HL-60 (cell line): Measurements from ENCODE around the gene EMID1.

Experiments used
- DNase-seq, 2 experiments: peaks; one replicate each; pipeline ENCODE4 v3.0.0-alpha.2; 2010 to 2020; ENCODE audit warnings: low read depth in 1 of 2, low spot score in 1 of 2
- H3K27ac ChIP-seq: fragments of 250-450 bp; sonication (Bioruptor Pico); replicated peaks from 2 replicates; pipeline ENCODE4 v1.5.1; 2020; ENCODE audit warnings: mild to moderate bottlenecking, moderate library complexity
- H3K27me3 ChIP-seq: fragments of 250-450 bp; sonication (Bioruptor Pico); 2 replicates; pipeline ENCODE4 v1.5.1; 2021; ENCODE audit warnings: mild to moderate bottlenecking, moderate library complexity; ENCODE audit not compliant: insufficient read depth, poor library complexity, severe bottlenecking
- H3K4me3 ChIP-seq: replicated peaks from 2 replicates; pipeline ENCODE4 v1.5.1; 2011; ENCODE audit warnings: mild to moderate bottlenecking, control low read depth, low read length; ENCODE audit not compliant: insufficient read depth
- CTCF ChIP-seq: IDR thresholded peaks from one replicate; pipeline ENCODE4 v1.5.1; 2011; ENCODE audit warnings: low read length, control low read depth, inconsistent platforms; ENCODE audit not compliant: insufficient read depth
- GABPA ChIP-seq: IDR thresholded peaks from 2 replicates; pipeline ENCODE4 v1.6.1; 2012; ENCODE audit warnings: low read depth
- POLR2AphosphoS5 ChIP-seq: IDR thresholded peaks from 2 replicates; pipeline ENCODE4 v1.6.1; 2012; ENCODE audit warnings: low read depth
- SPI1 ChIP-seq: IDR thresholded peaks from 2 replicates; pipeline ENCODE4 v1.6.1; 2012; ENCODE audit warnings: low read depth, mild to moderate bottlenecking, borderline replicate concordance
- TF ChIP-seq, protein P1 (sequence below): IDR thresholded peaks from 2 replicates; pipeline ENCODE4 v1.6.1; 2012; ENCODE audit warnings: low read depth; ENCODE audit not compliant: insufficient replicate concordance

The EMID1 gene

GRCh38 chr22:29300807-29301601 lies 95.3 kb downstream of the EMID1 start:
- Histone ChIP-seq H3K27me3 (no peaks in the 10 kb centered on the region), H3K27ac (no peak overlapping the region), H3K4me3 (no peak overlapping the region)
- TF ChIP-seq SPI1 = no peak
- peak; percentile 37; the same call in 1 of the 2 replicates for TF ChIP-seq POLR2AphosphoS5
- no peak for DNase-seq

GRCh38 chr22:29301716-29302401 lies 96.2 kb downstream of the EMID1 start:
- no peak overlapping the region for H3K4me3 ChIP-seq
- peaks cover 5% of the 10 kb centered on the region for H3K27me3 ChIP-seq
- DNase-seq = no peak
- H3K27ac ChIP-seq = no peak overlapping the region
- TF ChIP-seq, protein P1, sequence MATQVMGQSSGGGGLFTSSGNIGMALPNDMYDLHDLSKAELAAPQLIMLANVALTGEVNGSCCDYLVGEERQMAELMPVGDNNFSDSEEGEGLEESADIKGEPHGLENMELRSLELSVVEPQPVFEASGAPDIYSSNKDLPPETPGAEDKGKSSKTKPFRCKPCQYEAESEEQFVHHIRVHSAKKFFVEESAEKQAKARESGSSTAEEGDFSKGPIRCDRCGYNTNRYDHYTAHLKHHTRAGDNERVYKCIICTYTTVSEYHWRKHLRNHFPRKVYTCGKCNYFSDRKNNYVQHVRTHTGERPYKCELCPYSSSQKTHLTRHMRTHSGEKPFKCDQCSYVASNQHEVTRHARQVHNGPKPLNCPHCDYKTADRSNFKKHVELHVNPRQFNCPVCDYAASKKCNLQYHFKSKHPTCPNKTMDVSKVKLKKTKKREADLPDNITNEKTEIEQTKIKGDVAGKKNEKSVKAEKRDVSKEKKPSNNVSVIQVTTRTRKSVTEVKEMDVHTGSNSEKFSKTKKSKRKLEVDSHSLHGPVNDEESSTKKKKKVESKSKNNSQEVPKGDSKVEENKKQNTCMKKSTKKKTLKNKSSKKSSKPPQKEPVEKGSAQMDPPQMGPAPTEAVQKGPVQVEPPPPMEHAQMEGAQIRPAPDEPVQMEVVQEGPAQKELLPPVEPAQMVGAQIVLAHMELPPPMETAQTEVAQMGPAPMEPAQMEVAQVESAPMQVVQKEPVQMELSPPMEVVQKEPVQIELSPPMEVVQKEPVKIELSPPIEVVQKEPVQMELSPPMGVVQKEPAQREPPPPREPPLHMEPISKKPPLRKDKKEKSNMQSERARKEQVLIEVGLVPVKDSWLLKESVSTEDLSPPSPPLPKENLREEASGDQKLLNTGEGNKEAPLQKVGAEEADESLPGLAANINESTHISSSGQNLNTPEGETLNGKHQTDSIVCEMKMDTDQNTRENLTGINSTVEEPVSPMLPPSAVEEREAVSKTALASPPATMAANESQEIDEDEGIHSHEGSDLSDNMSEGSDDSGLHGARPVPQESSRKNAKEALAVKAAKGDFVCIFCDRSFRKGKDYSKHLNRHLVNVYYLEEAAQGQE = no peak
- no peak for TF ChIP-seq CTCF
- TF ChIP-seq GABPA = no peak
- TF ChIP-seq SPI1 = no peak
- TF ChIP-seq POLR2AphosphoS5 = no peak; the same call in 1 of the 2 replicates

DNA sequence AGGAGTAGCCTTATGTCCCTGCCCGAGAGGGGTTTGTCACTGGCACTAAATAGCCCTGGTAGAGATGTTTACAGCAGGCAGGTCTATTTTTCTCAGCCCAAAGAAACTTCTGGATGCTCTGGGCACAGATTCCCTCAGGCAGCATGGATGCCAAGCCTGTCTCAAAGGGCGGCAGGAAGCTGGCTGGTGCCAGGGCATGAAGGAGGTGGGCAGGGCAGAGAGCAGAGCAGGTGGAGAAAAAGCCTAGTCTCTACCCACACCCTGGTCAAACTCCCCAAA lies 96.6 kb downstream of the EMID1 start:
- peaks cover 8% of the 10 kb centered on the region for H3K27me3 ChIP-seq
- H3K27ac ChIP-seq = no peak overlapping the region
- no peak for TF ChIP-seq SPI1
- TF ChIP-seq, protein P1 = no peak
- no peak for TF ChIP-seq CTCF
- TF ChIP-seq GABPA = no peak
- no peak for TF ChIP-seq POLR2AphosphoS5
- DNase-seq = no peak
- H3K4me3 ChIP-seq = no peak overlapping the region

DNA sequence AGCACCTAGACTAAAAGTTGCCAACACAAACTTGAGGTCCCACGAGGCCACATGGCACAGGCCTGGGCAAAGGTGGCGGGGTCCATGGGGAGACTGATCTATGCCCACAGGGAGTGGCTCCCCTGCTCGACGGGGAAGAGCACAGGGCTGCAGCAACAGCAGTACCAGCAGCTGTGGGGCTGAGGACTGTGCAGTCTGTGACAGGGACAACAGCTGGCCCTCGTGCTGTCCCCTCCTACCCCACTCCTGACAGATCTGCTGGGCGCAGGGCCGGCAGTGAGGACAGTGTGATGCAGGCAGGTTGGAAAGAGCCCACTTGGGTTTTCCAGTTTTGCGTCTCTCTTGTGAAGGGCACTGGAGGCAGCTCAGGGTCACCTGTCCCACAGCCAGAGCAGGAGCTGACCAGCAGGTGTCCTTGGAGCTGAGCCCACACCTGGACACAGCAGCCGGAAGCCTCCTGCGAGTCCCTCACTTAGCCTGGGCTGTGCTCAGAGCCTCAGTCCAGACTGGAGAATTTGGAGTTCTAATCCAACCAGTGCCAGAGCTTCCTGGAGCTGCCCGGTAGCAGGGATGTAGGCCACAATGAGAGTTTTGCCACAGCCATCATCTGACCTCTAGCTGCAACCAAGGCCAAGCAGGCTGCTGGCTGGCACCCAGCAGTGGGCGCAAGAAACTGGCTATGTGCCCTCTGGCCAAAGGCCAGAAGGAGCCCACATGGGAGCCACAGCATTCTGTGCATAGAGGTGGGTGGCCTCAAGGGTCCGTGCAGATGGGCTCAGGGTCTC lies 97.2 kb downstream of the EMID1 start:
- TF ChIP-seq CTCF (no peak), POLR2AphosphoS5 (no peak), GABPA (no peak), SPI1 (no peak)
- TF ChIP-seq, protein P1 = no peak
- H3K4me3 ChIP-seq = no peak overlapping the region
- peaks cover 13% of the 10 kb centered on the region for H3K27me3 ChIP-seq
- H3K27ac ChIP-seq = no peak overlapping the region
- DNase-seq = no peak
